ENCODE measurements around the gene TRIM65.

The TRIM65 gene, protein sequence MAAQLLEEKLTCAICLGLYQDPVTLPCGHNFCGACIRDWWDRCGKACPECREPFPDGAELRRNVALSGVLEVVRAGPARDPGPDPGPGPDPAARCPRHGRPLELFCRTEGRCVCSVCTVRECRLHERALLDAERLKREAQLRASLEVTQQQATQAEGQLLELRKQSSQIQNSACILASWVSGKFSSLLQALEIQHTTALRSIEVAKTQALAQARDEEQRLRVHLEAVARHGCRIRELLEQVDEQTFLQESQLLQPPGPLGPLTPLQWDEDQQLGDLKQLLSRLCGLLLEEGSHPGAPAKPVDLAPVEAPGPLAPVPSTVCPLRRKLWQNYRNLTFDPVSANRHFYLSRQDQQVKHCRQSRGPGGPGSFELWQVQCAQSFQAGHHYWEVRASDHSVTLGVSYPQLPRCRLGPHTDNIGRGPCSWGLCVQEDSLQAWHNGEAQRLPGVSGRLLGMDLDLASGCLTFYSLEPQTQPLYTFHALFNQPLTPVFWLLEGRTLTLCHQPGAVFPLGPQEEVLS

DNA sequence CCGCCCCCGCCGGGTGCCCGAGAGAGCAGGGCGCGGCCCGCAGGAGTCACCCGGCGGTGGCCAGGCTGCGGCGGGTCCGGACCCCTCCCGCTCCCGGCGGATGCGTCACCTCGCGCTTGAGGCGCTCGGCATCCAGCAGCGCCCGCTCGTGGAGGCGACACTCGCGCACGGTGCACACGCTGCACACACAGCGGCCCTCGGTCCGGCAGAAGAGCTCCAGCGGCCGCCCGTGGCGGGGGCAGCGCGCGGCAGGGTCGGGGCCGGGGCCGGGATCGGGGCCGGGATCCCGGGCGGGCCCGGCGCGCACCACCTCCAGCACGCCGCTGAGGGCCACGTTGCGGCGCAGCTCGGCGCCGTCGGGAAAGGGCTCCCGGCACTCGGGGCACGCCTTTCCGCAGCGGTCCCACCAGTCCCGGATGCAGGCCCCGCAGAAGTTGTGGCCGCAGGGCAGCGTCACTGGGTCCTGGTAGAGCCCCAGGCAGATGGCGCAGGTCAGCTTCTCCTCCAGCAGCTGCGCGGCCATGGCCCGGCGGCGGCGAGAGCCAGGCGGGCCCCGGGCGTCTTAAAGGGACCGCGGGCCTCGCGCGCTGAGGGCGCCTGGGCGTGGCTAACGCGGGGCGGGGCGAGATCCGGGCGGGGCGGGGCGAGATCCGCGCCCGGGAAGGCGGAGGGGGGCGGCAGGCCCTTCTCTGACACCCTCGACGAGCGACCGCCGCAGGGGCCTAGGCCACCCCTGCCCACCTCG, at the start of gene TRIM65:
Gene TRIM65 (minus strand): TSS at position 537 of the 745 bp plus-strand sequence. CDS start 14 bp downstream, at position 523.
- DNase-seq (ENCODE audit: low read depth in 2 of 2), result peak; percentile 69 to 80

DNA sequence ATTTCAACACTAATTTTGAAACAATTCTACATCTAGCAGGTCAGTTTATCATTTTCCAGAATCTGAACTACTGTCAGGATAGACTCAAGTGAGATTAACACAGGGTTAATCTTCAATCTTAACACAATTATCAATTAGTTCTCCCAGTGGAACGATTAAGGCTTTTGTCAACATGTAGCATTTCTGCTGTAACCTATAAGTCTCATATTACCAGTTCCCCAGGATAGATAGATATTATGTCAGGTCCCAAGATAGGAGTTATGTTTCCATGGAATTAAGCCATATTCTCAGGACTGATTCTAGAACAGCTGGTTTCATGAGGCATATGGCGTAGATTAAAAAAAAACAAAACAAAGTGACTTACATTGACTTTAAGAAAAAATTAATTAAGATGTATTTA, 48.5 kb upstream of the TRIM65 start:
- DNase-seq (ENCODE audit: low read depth in 2 of 2), result no peak

DNA sequence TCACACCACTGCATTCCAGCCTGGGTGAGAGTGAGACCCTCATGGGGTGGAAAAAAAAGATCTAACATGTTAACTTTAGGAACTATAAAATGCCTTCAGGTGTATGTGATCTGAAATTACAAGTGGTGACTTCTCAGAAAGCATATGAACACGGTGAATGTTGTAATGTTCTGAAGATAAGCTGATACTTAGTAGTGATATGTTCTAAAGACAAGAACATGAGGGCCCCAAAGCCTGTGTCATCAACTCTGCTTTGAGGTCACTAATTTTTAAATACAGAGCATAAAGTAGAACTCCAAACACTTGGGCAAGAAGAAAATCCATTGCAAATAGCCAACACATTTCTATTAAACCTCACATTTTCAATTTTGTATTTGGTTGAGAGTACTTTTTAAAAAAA, 46.7 kb upstream of the TRIM65 start:
- no peak for DNase-seq (ENCODE audit: low read depth in 2 of 2)

DNA sequence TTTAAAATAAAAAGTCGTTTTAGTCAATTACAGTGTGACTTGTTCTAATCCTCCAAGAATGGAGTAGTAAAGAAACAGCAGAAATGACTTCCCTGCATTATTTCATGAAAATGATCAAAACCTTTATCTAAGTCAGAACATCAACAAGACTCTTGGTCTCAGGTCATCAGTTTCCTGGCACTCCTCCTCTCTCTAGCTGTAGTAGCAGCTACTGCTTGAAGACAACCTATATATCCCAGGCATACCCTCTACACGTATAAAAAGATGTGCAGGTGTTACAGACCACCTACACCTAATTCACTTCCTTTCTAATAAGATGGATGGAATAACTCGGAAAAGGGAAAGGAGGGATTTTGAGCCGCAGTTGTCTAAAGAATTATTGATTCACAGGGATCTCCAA, 45.7 kb upstream of the TRIM65 start:
- no peak for DNase-seq (ENCODE audit: low read depth in 2 of 2)

- no peak for DNase-seq (ENCODE audit: low read depth in 2 of 2)
Measured at GRCh38 chr17:75941442-75941819, 44.7 kb upstream of the TRIM65 start.

GRCh38 chr17:75940727-75941441, 44.1 kb upstream of the TRIM65 start, which contains the start of gene FBF1:
FBF1 (minus strand) TSS chr17:75941042; CDS start chr17:75938149, 2,893 bp downstream.
- DNase-seq (ENCODE audit: low read depth in 2 of 2), result peak; percentile 75 to 83

GRCh38 chr17:75937652-75938051, 40.9 kb upstream of the TRIM65 start:
- no peak for DNase-seq (ENCODE audit: low read depth in 2 of 2)

GRCh38 chr17:75933808-75934207, 37.1 kb upstream of the TRIM65 start:
- DNase-seq (ENCODE audit: low read depth in 2 of 2), result no peak

DNA sequence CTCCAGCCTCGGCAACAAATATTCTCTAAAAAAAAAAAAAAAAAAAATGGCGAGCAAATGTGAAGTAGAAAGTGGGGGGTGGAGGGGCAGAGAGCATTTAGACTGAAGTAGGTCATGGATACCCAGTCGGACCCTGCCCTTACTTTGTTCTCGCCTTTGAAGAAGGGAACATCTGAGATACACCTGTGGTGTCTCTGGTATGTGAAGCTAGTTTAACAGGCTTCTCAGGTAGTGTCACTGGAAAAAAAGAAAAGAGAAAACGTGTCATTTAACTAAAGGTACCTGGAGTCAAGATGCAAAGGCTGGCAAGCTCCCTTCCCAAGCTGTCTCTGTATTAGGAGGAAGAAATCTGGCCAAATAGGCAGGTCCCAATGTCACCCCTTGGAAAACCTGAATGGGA, 36.1 kb upstream of the TRIM65 start:
- no peak for DNase-seq (ENCODE audit: low read depth in 2 of 2)

- no peak for DNase-seq (ENCODE audit: low read depth in 2 of 2)
Measured at GRCh38 chr17:75931062-75931461, 34.3 kb upstream of the TRIM65 start.

- no peak for DNase-seq (ENCODE audit: low read depth in 2 of 2)
Measured at GRCh38 chr17:75927286-75927922, 30.7 kb upstream of the TRIM65 start.

DNA sequence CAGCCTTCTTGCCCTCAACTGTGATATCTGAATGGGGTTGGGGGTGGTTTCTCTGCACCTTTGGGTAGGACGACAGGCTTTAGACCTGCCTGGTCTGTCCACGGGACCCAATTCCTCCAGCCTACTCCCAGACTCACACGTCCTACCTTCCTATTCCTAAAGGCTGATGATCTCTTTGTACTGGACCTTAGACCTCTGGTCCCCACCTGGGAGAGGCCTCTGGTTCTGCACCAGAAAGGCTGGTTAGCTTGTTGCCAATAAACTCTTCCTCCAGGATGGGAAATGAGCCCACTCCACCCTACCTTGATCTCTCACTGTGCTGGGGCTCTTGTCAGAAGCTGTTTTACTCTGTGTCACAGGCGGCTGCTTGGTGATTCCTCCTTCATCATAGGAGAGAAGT, 29.7 kb upstream of the TRIM65 start:
- no peak for DNase-seq (ENCODE audit: low read depth in 2 of 2)

DNA sequence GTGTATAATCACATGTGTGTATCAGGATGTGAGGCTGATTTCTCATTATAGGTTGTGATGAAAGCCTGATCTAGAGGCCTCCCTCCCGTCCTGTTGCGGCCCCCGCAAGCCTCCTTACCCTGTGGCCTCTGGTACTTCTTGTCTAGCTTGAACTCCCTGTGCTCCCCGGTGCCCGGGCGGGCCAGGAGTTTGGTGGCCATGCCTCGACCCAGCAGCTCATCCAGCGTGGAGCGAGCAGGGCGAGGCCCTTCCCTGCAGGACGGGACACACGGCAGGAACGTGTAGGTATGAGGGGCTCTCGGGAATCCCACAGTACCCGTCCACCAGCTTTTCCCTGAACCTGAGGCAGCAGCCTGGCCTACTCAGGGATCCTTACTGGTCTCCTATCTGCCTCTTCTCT, 29.2 kb upstream of the TRIM65 start:
- no peak for DNase-seq (ENCODE audit: low read depth in 2 of 2)

- no peak for DNase-seq (ENCODE audit: low read depth in 2 of 2)
Measured at GRCh38 chr17:75925103-75925502, 28.4 kb upstream of the TRIM65 start.

- DNase-seq (ENCODE audit: low read depth in 2 of 2), result no peak
Measured at GRCh38 chr17:75922963-75923874, 26.5 kb upstream of the TRIM65 start.

DNA sequence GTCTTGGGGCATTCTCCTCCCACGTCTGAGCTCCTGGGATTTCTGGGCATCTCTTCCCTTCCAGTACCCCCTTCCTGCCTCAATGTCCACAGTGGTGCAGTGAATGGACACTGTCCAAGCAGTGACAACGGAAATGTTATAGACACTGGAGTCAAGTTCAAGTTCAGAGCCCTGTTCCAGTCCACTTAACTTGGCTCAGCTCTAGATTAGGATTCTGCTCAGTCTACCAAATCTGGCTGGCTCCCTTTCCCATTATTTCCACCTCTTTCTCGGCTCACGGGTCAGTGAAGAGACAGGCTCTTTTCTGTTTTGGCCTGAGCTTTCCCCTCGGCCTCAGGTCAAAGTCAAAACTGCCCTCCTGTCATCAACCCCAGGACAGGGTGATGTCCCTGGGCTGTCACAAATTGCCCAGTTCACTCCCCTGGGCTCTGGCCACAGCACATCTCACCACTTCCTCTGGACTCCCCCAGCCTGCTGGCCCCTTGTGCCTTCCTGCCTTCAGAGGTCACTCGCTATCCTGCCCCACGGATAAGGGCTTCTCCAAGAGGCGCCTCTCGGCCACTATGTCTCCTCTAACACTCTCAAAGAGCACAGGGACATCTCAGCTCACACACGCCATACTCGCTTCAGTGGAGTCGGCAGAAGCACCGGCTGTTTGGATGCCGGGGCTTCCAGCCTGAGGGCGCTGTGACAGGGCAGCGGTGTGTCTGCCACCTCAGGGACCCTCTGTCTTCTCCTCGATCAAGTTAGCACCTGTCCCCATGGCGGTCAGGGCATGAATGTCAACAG, 25.6 kb upstream of the TRIM65 start:
- DNase-seq (ENCODE audit: low read depth in 2 of 2), result no peak

DNA sequence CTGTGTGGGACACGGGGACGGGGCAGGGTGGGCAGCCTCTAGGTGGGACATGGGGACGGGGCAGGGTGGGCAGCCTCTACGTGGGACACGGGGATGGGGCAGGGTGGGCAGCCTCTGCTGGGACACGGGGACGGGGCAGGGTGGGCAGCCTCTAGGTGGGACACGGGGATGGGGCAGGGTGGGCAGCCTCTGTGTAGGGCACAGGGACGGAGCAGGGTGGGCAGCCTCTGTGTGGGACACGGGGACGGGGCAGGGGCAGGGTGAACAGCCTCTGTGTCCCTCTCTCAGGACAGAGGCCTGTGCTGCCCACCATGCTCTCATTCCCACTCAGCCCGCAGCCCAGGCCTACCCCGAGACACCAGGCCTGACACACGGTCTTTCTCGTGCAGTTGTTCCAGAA, 24.8 kb upstream of the TRIM65 start:
- DNase-seq (ENCODE audit: low read depth in 2 of 2), result no peak

DNA sequence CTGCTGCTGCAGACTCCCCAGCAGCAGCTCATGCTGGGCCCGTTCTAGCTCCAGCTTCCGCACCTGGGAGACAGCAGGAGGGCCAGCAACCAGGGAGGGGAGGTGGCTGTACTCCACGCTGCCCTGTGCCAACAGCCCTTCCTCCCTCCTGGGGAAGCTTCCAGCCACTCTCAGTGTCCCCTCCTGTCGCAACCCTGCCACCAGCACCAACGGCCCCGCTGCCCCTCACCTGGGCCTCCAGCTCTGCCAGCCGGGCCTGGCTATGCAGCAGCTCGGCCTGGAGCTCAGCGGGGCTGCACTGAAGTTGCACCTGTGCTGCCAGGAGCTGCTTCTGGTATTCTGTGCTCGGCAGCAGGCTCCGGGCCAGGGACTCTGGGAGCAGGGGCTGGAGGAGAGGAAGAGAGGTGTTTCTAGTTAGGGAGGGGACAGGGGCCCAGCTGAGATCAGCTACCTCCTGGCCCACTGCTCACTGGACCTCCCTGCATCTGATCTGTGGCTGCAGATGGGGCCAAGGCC, 23.4 kb upstream of the TRIM65 start:
- no peak for DNase-seq (ENCODE audit: low read depth in 2 of 2)

GRCh38 chr17:75919611-75920010, 22.9 kb upstream of the TRIM65 start:
- DNase-seq (ENCODE audit: low read depth in 2 of 2), result no peak

All from stimulated activated CD4-positive, alpha-beta T cell treated with anti-CD3 and anti-CD28 coated beads, Interleukin-1b, Interleukin-23, amount 100 ng/mL, for 4 hours (primary cell).